Right hindlimb (tissue), 1 donor: ENCODE data around the gene C20orf202.

Experiments used
- DNase-seq: peaks from one replicate; pipeline ENCODE4 v3.0.0-alpha.2; 2018

The C20orf202 gene

GRCh38 chr20:1184638-1185315, 18.5 kb upstream of the C20orf202 start, which contains the start of gene TMEM74B:
TMEM74B (minus strand) TSS chr20:1184981; CDS start chr20:1183801, 1,180 bp downstream.
- no peak for DNase-seq

DNA sequence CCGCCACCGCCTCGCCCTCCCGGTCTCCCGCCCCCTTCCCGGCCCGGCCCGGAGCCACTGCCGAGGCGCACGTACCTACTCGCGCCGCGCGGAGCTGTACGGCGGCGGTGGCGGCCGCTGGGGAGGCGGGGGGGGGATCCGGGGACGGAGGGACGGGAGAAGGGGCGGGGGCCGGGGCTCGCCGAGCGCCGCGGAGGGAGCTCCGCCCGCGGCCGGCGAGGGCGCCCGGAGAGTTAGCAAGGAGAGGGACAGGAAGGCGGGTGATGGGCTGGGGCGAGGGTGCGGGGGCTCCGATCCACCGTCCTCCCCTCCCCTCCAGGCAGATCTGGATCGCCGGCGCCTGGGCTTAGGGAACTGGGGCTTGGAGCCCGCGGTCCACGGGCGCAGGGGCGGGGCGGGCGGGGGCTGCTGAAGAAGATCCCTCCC, 17.9 kb upstream of the C20orf202 start:
- no peak for DNase-seq

DNA sequence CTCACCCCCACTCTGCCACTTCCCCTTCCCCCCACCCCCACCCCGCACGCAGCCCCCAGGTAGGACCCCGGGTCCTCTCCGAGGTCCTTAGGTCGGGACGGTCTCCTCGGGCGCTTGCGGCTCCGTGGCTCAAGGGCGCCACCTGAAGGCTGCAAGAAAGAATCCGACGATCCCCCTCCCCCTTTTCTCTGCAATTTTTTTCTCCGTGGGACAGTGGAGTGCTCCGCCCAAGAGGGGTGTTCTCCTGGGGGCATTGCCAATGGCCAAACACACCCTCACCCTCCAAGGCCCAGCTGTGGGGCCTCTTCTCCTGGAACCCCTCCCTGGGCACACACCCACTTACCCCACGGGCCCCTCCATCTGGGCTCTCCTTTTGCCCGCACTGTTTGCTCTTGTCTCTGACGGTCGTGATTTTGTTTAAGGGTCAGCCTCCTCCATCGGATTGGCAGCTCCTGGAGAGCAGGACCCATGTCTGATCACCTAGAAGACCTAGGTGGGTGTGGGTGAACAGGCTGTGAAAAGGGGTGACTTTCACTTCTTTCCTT, 17.4 kb upstream of the C20orf202 start:
- no peak for DNase-seq

- no peak for DNase-seq
Measured at GRCh38 chr20:1186367-1186991, 16.8 kb upstream of the C20orf202 start.

DNA sequence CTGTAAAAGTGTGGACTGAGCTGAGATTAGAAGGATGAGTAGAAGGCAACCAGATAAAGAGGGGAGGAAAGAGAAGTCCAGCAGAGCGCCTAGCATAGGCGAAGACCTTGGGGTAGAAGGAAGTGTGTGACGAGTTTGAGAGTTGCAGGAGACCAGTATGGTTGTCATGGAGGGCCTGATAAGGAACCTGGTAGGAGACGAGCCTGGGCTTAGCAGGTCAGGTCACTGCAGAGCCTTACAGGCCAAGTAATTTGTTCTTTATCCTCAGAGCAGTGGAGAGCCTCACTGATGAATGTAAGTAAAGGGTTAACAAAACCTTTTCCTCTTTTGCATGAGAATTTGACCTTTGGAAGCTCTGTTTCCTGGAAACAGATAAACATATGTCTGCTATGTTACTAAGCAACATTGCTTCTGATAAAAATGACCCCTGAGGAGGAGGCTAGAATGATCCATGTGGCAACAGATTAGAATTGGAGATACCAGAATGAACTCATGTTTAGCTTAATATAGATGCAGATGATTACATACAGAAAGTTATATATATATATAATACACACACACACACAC, 15.6 kb upstream of the C20orf202 start:
- no peak for DNase-seq

GRCh38 chr20:1188347-1188746, 14.9 kb upstream of the C20orf202 start:
- no peak for DNase-seq

- no peak for DNase-seq
Measured at GRCh38 chr20:1189827-1190226, 13.4 kb upstream of the C20orf202 start.

GRCh38 chr20:1190847-1191246, 12.4 kb upstream of the C20orf202 start:
- DNase-seq, result no peak

DNA sequence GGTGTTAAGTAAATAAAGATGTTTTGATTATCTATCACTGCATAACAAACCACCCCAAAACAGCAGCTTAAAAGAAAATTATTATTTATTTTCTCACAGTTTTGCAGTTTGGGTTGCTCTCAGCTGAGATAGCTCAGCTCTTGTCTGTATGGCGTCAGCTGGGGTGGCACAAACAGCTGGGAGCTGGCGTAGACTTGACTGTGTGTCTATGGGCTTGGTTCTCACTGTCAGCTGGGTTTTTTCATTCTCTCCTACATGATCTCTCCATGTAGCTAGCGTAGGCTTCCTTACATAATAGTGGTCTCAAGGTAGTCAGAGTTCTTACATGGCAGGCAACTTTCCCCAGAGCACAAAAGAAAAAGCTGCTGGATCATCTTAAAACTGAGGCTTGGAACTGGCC, 12.0 kb upstream of the C20orf202 start:
- no peak for DNase-seq

DNA sequence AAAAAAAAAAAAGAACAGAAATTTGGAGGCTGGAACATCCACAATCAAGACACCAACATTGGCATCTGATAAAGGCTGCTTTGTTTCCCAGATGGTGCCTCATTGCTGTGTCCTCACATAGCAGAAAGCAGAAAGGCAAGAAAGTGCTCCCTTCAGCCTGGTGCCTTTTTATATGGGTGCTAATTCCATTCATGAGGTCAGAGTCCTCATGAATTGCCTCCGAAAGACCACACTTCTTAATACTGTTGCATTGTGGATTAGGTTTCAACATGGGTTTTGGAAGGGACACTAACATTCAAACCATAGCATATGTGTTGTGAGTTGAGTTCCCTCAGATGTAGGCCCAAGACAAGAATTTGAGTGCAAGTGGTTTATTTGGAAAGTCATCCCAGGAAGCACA, 8.0 kb upstream of the C20orf202 start:
- DNase-seq, result no peak

GRCh38 chr20:1196634-1197033, 6.6 kb upstream of the C20orf202 start:
- DNase-seq, result no peak

DNA sequence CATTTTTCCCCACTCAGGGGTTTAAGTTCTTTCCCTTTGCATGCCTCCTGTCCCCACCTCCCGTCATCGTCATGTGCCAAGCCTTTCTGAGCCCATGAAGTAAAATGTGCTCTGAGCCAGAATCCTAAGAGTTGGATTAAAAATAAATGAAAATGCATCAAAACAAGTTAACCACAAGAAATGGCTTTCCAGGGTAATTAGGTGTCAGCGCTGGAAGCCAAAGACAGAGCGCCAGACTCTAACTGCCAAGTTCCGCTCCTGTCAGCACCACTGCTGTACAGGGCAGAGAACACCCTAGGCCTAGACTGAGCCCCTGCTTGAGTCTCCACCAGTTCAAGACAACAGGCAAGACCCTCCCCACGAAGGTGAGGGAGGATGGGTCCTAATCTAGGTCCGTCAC, 5.5 kb upstream of the C20orf202 start:
- no peak for DNase-seq

DNA sequence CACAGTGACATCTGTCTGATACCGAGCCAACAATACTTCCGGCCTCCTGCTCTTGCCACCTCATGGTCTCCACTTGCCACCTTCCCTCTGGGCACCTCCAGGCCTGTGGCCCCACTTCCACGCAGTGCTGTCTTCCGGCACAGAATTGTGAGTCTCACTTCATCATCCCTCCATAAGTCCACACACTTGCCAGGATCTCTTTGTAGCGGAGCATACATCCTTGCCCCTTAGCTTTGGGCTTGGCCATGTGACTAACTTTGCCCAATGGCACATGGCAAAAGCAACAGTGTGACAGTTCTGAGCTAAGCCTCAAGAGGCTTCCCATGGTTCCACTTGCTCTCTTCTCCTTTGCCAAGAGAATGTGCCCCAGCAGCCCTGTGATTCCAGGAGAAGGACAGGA, 4.5 kb upstream of the C20orf202 start:
- DNase-seq, result no peak

- no peak for DNase-seq
Measured at GRCh38 chr20:1199212-1199873, 3.9 kb upstream of the C20orf202 start.

- no peak for DNase-seq
Measured at GRCh38 chr20:1199964-1200363, 3.3 kb upstream of the C20orf202 start.

- no peak for DNase-seq
Measured at GRCh38 chr20:1203630-1204029, 376 bp downstream of the C20orf202 start.

DNA sequence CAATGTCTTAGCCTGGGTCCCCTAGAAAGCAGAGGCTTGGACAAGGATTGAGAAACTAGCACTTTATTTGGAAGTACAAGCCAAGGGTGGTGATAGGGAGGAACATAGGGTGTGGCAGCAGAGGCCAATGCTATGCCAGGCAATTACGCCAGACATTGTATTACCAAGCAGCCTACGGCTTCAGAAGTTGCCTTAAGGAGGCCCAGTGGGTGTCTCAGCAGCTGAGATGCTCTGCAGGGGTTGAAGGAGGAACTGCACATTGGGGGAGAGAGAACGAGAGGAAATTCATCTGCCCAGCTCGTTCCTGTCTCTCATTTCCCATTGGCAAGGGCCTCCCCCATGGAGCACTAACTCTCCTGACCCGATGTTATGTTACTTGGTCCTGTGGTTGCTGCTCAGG, 859 bp downstream of the C20orf202 start:
- DNase-seq, result no peak

- DNase-seq, result no peak
Measured at GRCh38 chr20:1204576-1204975, 1.3 kb downstream of the C20orf202 start.

DNA sequence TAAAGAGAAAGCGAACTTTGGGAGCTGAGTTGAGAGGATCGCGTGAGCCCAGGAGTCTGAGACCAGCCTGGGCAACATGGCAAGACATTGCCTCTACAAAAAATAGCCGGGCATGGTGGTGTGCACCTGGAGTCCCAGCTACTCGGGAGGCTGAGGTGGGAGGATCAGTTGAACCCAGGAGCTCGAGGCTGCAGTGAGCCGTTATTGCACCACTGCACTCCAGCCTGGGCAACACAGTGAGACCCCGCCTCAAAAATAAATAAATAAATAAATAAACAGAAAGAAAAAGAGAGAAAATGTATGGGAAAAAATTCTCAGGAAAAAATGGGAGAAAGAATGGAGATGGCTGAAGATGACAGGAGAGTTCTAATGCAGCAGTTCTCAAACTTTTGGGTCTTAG, 2.5 kb downstream of the C20orf202 start:
- DNase-seq, result no peak

DNA sequence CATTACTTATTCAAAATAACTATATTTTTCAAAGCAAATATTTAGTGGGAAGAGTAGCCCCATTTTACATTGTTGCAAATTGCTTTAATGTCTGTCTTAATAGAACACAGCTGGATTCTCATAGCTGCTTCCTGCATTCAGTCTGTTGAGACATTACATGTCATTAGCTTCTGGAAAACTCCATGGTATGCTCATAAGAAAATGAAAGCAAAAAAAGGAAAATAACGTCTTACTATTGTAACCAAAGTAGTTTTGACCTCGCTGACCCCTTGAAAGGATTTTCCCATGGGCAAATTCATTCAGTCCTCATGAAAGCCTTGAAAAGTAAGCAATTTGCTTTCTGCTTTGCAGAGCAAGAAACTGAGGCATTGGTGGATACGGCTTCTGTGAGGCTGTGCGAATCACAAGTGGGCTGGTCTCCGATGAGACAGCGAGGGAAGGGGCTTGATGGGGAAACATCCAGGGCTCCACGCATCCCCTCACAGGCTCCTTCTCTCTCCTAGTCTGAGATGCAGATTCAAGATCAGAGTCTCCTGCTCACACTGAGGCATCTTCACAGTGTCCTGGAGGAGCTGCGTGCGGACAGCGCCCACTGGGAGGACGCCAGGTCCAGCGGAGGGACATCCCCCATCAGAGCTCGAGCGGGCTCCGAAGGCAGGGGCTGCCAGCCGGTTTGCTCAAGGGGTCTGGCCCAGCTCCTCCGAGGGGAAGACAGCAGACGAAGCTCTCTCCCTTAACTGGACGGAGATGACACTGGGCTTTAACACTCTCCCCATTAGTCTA, 3.3 kb downstream of the C20orf202 start:
- DNase-seq, result no peak

GRCh38 chr20:1207293-1207878, 4.1 kb downstream of the C20orf202 start:
- no peak for DNase-seq
